ENCODE data around the gene PARP12. TPM values are rescaled to one million over a fixed set of nuclear protein-coding genes. Genes with fewer than 3 reads are reported as not detected.

PARP12 gene
- total and polyA plus RNA-seq, 2 of the 13 experiments (the other 11 are each of a cell fraction or from before 2014, with no cell fraction given) = 15.5 to 35.2 TPM

DNA sequence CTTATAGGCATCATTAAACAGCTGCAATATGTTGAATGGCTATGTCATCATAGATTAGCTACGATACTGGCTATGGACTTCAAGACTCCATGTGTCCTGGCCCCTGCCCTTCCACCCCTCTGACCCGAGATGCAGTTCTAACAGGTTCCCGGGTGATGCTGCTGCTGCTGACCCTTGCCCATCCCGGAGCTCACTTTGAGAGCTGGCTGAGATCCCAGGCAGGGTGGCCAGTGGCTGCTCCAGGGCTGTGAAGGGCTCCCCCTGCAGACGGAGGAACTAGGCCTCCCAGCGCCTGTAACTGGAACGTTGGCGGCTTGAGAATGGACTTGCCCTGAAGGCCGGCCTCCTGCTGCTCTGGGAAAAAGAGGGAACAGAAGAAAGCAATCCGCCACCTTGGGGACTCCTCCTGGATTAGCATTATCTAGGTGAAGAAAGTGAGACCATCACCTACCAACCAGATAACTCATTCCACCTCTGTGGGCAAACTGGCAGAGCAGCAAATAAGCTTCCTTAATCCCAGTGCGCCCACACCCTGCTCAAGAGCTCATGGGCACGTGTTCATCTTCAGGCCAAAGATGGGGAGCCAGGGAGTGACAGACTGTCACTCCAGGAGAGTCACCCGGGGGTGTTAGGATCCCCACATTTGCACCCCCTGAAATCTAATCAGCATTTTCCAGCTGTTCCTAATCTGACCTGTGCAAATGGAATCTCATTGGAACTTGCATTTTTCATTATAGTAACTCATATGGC, 56.8 kb downstream of the PARP12 start (continued):
- TF ChIP-seq U2AF1 (optimal IDR thresholded peaks at IDR 0.05; ENCODE audit: low read depth, low read length) (no peak), ZGPAT (CRISPR knock-in tag; IDR thresholded peaks at IDR 0.05) (no peak), ZNF576 (CRISPR knock-in tag; IDR thresholded peaks at IDR 0.05) (no peak), ZNF451 (CRISPR knock-in tag; IDR thresholded peaks at IDR 0.05) (no peak), SKI (IDR thresholded peaks at IDR 0.05; ENCODE audit: partially characterized antibody) (no peak), GMEB1 (CRISPR knock-in tag; IDR thresholded peaks at IDR 0.05; ENCODE audit: borderline replicate concordance) (no peak), GABPB1 (CRISPR knock-in tag; IDR thresholded peaks at IDR 0.05) (0 out of 2 replicates have a peak, but pooled peaks have one; percentile 21), ZBTB7A (CRISPR knock-in tag; IDR thresholded peaks at IDR 0.05) (no peak), MEF2D (CRISPR knock-in tag; IDR thresholded peaks at IDR 0.05) (no peak), ZNF788 (CRISPR knock-in tag; IDR thresholded peaks at IDR 0.05; ENCODE audit: borderline replicate concordance) (peak; percentile 37; the same call in 1 of the 2 replicates), KLF16 (CRISPR knock-in tag; IDR thresholded peaks at IDR 0.05) (no peak), PRDM4 (CRISPR knock-in tag; IDR thresholded peaks at IDR 0.05; ENCODE audit: borderline replicate concordance) (no peak), ZMAT3 (CRISPR knock-in tag; conservative IDR thresholded peaks at IDR 0.05) (no peak), ZFP90 (CRISPR knock-in tag; IDR thresholded peaks at IDR 0.05; ENCODE audit: borderline replicate concordance) (no peak), ZNF136 (CRISPR knock-in tag; IDR thresholded peaks at IDR 0.05; ENCODE audit: low read depth) (no peak), FOXO4 (CRISPR knock-in tag; conservative IDR thresholded peaks at IDR 0.05) (no peak)
- TF ChIP-seq, protein P1, sequence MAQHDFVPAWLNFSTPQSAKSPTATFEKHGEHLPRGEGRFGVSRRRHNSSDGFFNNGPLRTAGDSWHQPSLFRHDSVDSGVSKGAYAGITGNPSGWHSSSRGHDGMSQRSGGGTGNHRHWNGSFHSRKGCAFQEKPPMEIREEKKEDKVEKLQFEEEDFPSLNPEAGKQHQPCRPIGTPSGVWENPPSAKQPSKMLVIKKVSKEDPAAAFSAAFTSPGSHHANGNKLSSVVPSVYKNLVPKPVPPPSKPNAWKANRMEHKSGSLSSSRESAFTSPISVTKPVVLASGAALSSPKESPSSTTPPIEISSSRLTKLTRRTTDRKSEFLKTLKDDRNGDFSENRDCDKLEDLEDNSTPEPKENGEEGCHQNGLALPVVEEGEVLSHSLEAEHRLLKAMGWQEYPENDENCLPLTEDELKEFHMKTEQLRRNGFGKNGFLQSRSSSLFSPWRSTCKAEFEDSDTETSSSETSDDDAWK (CRISPR knock-in tag; IDR thresholded peaks at IDR 0.05) = no peak
- TF ChIP-seq, protein P2, sequence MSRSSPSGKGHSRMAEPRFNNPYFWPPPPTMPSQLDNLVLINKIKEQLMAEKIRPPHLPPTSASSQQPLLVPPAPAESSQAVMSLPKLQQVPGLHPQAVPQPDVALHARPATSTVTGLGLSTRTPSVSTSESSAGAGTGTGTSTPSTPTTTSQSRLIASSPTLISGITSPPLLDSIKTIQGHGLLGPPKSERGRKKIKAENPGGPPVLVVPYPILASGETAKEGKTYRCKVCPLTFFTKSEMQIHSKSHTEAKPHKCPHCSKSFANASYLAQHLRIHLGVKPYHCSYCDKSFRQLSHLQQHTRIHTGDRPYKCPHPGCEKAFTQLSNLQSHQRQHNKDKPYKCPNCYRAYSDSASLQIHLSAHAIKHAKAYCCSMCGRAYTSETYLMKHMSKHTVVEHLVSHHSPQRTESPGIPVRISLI (CRISPR knock-in tag; IDR thresholded peaks at IDR 0.05; ENCODE audit: borderline replicate concordance) = no peak
